Skeletal muscle tissue (tissue), 4 donors: ENCODE data around the gene CALHM4. TPM values are rescaled to one million over a fixed set of nuclear protein-coding genes. Genes with fewer than 3 reads are reported as not detected.
"Not testable (repeated sequence)": the region's sequence is repeated elsewhere in the genome, so short reads cannot be mapped to it uniquely, and the experiment has no call there.

Experiments used
- H3K27ac ChIP-seq: one replicate; pipeline ENCODE4 v1.7.0; 2013; ENCODE audit warnings: mild to moderate bottlenecking, low read depth, low read length, inconsistent platforms
- H3K27me3 ChIP-seq, 3 donors: one replicate each; pipeline ENCODE4 v1.7.0; 2013; ENCODE audit warnings: low read length in 3 of 3; ENCODE audit not compliant: control insufficient read depth in 3 of 3, insufficient read depth in 3 of 3
- H3K36me3 ChIP-seq, 3 donors: one replicate each; pipeline ENCODE4 v1.7.0; 2013; ENCODE audit warnings: low read length in 3 of 3; ENCODE audit not compliant: control insufficient read depth in 3 of 3, insufficient read depth in 3 of 3
- H3K4me1 ChIP-seq, 3 donors: one replicate each; pipeline ENCODE4 v1.7.0; 2013; ENCODE audit warnings: low read length in 3 of 3, mild to moderate bottlenecking in 3 of 3; ENCODE audit not compliant: control insufficient read depth in 3 of 3, insufficient read depth in 3 of 3
- H3K4me3 ChIP-seq, 3 donors: one replicate each; pipeline ENCODE4 v1.7.0; 2013; ENCODE audit warnings: low read length in 3 of 3
- H3K9ac ChIP-seq, 3 donors: one replicate each; pipeline ENCODE4 v1.7.0; 2013; ENCODE audit warnings: low read length in 3 of 3, mild to moderate bottlenecking in 3 of 3, moderate library complexity in 2 of 3, low read depth in 1 of 3
- H3K9me3 ChIP-seq, 3 donors: one replicate each; pipeline ENCODE4 v1.7.0; 2013; ENCODE audit warnings: low read length in 3 of 3; ENCODE audit not compliant: control insufficient read depth in 3 of 3
- total RNA-seq: library from RNA; depleted of rRNA; stranded (reverse); fragments of >200 nt; gene quantifications from one replicate; pipeline ENCODE4 v1.2.3, GENCODE V29; 2014
- donor health status: Osteomylitis.

CALHM4 gene
- total RNA-seq, 1 donor from 2014 or later: not detected

DNA sequence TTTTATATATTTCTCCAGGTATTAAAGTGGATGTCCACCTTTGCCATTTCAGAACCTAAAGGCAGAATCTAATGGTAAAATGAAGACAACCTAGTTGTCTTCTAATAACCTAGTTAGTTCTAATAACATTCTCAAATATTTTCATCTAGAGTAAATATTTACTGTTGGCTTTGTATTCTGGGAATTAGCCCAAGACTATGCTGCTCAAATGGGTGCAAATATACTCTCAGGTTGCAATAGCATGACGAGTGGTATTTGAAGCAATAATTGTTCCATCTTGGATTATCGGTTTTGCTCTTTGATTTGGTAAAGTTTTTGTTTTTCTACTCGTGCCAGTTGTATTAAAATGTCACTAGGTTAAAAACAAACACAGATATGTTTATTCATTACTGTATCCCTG is 41.7 kb downstream of the CALHM4 start:
- H3K4me1 ChIP-seq: no peaks in the 10 kb centered on the region
- peaks cover 10 to 46% (median 45%) of the 10 kb centered on the region in 3 donors for H3K36me3 ChIP-seq
- H3K9ac ChIP-seq: no peak overlapping the region
- no peak overlapping the region for H3K27ac ChIP-seq
- no peaks in the 10 kb centered on the region for H3K9me3 ChIP-seq
- no peaks in the 10 kb centered on the region for H3K27me3 ChIP-seq
- H3K4me3 ChIP-seq: no peak overlapping the region

DNA sequence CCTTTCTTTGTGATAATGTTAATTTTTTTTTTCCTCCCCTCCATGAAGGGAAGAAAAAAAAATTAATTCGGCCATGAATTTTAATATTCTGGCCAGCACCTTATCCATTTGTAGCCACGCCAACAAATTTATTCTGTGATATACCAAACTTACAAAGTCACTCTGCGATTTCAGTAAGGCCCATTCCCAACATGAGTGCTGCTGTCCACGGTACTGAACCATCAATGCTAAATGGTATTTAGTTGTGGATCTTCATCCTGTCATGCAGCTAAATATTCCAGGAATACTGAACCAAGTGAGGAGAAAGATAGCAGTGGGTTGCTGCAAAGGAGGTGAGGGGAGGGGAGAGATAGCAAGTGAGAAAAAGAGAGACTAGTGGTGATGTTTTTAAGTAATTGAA is 43.3 kb downstream of the CALHM4 start:
- H3K4me1 ChIP-seq: no peaks in the 10 kb centered on the region
- no peak overlapping the region for H3K4me3 ChIP-seq
- peaks cover 7 to 38% (median 38%) of the 10 kb centered on the region in 3 donors for H3K36me3 ChIP-seq
- no peak overlapping the region for H3K9ac ChIP-seq
- H3K27ac ChIP-seq: no peak overlapping the region
- no peaks in the 10 kb centered on the region for H3K9me3 ChIP-seq
- no peaks in the 10 kb centered on the region for H3K27me3 ChIP-seq

DNA sequence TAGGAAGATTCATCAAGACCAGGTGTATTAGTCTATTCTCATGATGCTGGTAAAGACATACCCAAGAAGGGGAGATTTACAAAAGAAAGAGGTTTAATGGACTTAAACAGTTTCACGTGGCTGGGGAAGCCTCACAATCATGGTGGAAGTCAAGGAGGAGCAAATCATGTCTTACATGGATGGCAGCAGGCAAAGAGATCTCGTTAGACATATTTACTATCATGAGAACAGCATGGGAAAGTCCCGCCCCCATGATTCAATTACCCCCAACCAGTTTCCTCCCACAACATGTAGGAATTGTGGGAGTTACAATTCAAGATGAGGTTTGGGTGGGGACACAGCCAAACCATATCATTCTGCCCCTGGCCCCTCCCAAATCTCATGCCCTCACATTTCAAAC is 50.4 kb downstream of the CALHM4 start:
- peaks cover 3 to 12% (median 10%) of the 10 kb centered on the region in 3 donors for H3K36me3 ChIP-seq
- H3K27ac ChIP-seq, H3K4me1 ChIP-seq, H3K4me3 ChIP-seq, H3K27me3 ChIP-seq, H3K9ac ChIP-seq, H3K9me3 ChIP-seq: not testable (repeated sequence)

DNA sequence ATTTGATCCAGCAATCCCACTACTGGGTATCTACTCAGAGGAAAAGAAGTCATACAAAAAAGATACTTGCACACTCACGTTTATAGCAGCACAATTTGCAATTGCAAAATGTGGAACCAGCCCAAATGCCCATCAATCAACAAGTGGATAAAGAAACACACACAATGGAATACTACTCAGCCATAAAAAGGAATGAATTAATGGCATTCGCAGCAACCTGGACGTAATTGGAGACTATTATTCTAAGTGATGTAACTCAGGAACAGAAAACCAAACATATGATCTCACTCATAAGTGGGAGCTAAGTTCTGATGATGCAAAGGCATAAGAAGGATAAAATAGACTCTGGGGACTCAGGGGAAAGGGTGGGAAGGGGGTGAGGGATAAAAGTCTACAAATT is 51.3 kb downstream of the CALHM4 start:
- not testable (repeated sequence) for H3K9me3 ChIP-seq, H3K9ac ChIP-seq, H3K4me3 ChIP-seq, H3K27me3 ChIP-seq, H3K27ac ChIP-seq, H3K4me1 ChIP-seq
- peaks cover 3 to 12% (median 10%) of the 10 kb centered on the region in 3 donors for H3K36me3 ChIP-seq

DNA sequence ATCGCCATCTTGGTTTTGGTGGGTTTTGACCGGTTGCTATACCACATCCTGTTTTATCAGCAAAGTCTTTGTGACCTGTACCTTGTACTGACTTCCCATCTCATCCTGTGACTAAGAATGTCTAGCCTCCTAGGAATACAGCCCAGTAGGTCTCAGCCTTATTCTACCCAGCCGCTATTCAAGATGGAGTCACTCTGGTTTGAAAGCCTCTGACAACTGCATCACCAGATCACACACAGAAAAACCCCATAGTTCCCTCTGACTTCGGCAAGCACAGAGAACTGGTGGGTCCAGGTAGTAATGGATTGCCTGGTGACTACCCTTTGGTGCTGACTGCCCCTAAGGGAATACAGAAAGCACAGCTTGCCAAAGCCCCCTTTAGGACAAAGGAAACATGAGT is 52.4 kb downstream of the CALHM4 start:
- H3K27me3 ChIP-seq: no peaks in the 10 kb centered on the region
- H3K4me1 ChIP-seq: no peaks in the 10 kb centered on the region
- H3K36me3 ChIP-seq: peaks cover 3 to 12% (median 8%) of the 10 kb centered on the region in 3 donors
- H3K4me3 ChIP-seq: no peak overlapping the region
- no peak overlapping the region for H3K27ac ChIP-seq
- no peak overlapping the region for H3K9ac ChIP-seq
- no peaks in the 10 kb centered on the region for H3K9me3 ChIP-seq

Other genes with a start within 250 kb of the CALHM4 start
- gene DSE, start 182.8 kb upstream of the CALHM4 start, total RNA-seq: 26.1 TPM
- gene CALHM6, start 92.4 kb upstream of the CALHM4 start, total RNA-seq: 8.9 TPM
- gene CALHM5, start 42.1 kb upstream of the CALHM4 start, total RNA-seq: 4.2 TPM
- gene TRAPPC3L, start 8.1 kb upstream of the CALHM4 start, total RNA-seq: 0.52 TPM
- 8.9 TPM for gene RWDD1, start 17.8 kb downstream of the CALHM4 start, total RNA-seq
- 0.52 TPM for gene RSPH4A, start 62.7 kb downstream of the CALHM4 start, total RNA-seq
- 10.4 TPM for gene ZUP1, start 115.0 kb downstream of the CALHM4 start, total RNA-seq
- gene KPNA5, start 127.5 kb downstream of the CALHM4 start, total RNA-seq: 9.4 TPM
- gene FAM162B, start 212.0 kb downstream of the CALHM4 start, total RNA-seq: 4.7 TPM